K562 (cell line): ENCODE measurements around the gene ACSF2. TPM values are rescaled to one million over a fixed set of nuclear protein-coding genes. Genes with fewer than 3 reads are reported as not detected.

Source experiments
- BRD4 ChIP-seq: fragments of 200-600 bp; sonication (generic); IDR thresholded peaks from 2 replicates; pipeline ENCODE4 v1.6.1; 2017; ENCODE audit warnings: inconsistent platforms
- CGGBP1 ChIP-seq: fragments of 250-450 bp; sonication (Bioruptor Pico); IDR thresholded peaks from 2 replicates; pipeline ENCODE4 v1.9.0; 2021; ENCODE audit warnings: mild to moderate bottlenecking
- CXXC5 ChIP-seq: fragments of 250-450 bp; sonication (Bioruptor Pico); IDR thresholded peaks from 2 replicates; pipeline ENCODE4 v1.8.0; 2022; ENCODE audit warnings: inconsistent platforms, mild to moderate bottlenecking, moderate library complexity
- E2F8 ChIP-seq: fragments of 450-650 bp; IDR thresholded peaks from 2 replicates; pipeline ENCODE4 v1.7.1; 2018; ENCODE audit warnings: mild to moderate bottlenecking, low read depth; ENCODE audit not compliant: partially characterized antibody
- ETS2 ChIP-seq: IDR thresholded peaks from 2 replicates; pipeline ENCODE4 v1.6.1; 2016; ENCODE audit warnings: borderline replicate concordance, missing genetic modification characterization, mild to moderate bottlenecking, moderate library complexity, missing compliant biosample characterization; ENCODE audit not compliant: poor library complexity, severe bottlenecking
- KHSRP ChIP-seq: fragments of 450-650 bp; IDR thresholded peaks from 2 replicates; pipeline ENCODE4 v1.6.1; 2017
- PML ChIP-seq: IDR thresholded peaks from 2 replicates; pipeline ENCODE4 v1.6.1; 2012; ENCODE audit warnings: low read length, inconsistent platforms
- POLR2A ChIP-seq: fragments of 450-650 bp; conservative IDR thresholded peaks from 2 replicates; pipeline ENCODE4 v1.6.1; 2016
- SMAD4 ChIP-seq: fragments of 250-450 bp; sonication (Bioruptor Pico); conservative IDR thresholded peaks from 2 replicates; pipeline ENCODE4 v1.8.0; 2021; ENCODE audit warnings: inconsistent platforms, mild to moderate bottlenecking, moderate library complexity
- TCFL5 ChIP-seq: fragments of 250-450 bp; sonication (Bioruptor Pico); conservative IDR thresholded peaks from 2 replicates; pipeline ENCODE4 v1.6.1; 2021; ENCODE audit warnings: mild to moderate bottlenecking, moderate library complexity, matching md5 sums
- TEAD1 ChIP-seq, 2 experiments: fragments of 450-650 bp in 1 of 2; sonication (generic) in 1 of 2; formaldehyde crosslinking; IDR thresholded peaks; 2 replicates each; pipeline versions ENCODE4 v1.4.0 to v1.8.0; 2020 to 2022; ENCODE audit warnings: mild to moderate bottlenecking in 2 of 2, missing genetic modification reagents in 1 of 2
- TEAD2 ChIP-seq: fragments of 450-650 bp; IDR thresholded peaks from 2 replicates; pipeline ENCODE4 v1.6.1; 2016; ENCODE audit warnings: missing genetic modification characterization, control low read depth, missing compliant biosample characterization
- YY1 ChIP-seq, 3 experiments: IDR thresholded peaks; 2 replicates each; pipeline ENCODE4 v1.6.1; 2011; ENCODE audit warnings: low read length in 2 of 3, mild to moderate bottlenecking in 2 of 3, moderate library complexity in 2 of 3, borderline replicate concordance in 1 of 3, control low read depth in 1 of 3, low read depth in 1 of 3; ENCODE audit not compliant: insufficient read depth in 3 of 3, insufficient replicate concordance in 2 of 3, control insufficient read depth in 1 of 3, insufficient read length in 1 of 3; ENCODE audit errors: extremely low read depth in 1 of 3
- ZNF232 ChIP-seq: sonication (generic); formaldehyde crosslinking; IDR thresholded peaks from 2 replicates; pipeline ENCODE4 v1.8.0; 2022; ENCODE audit warnings: mild to moderate bottlenecking, missing genetic modification reagents
- ZNF318 ChIP-seq, 2 experiments: fragments of 450-650 bp; IDR thresholded peaks; 2 replicates each; pipeline ENCODE4 v1.6.1; 2016; ENCODE audit warnings: mild to moderate bottlenecking in 2 of 2, borderline replicate concordance in 1 of 2, low read depth in 1 of 2, moderate library complexity in 1 of 2
- ZSCAN32 ChIP-seq: fragments of 450-650 bp; formaldehyde crosslinking; IDR thresholded peaks from 2 replicates; pipeline ENCODE4 v1.4.0; 2020; ENCODE audit warnings: mild to moderate bottlenecking, moderate library complexity
- polyA plus RNA-seq, 8 experiments: library from polyadenylated mRNA; depleted of rRNA in 4 of 8; stranded (reverse) in 5 of 8; unstranded in 3 of 8; fragments of >200 nt; fragmentation: Nextera tagmentation in 2 of 8; fragmentation: Illumina TruSeq in 1 of 8; extraction: Ambion mirVana in 2 of 8; extraction: Trizol in 1 of 8; gene quantifications; 2 replicates each; pipeline versions ENCODE4 v1.2.1 to v1.2.3, GENCODE V29; 2011 to 2014; ENCODE audit warnings: inconsistent platforms in 1 of 8, missing spikeins in 1 of 8
- total RNA-seq, 7 experiments: library from RNA; depleted of rRNA in 6 of 7; stranded (reverse); fragments of >200 nt in 6 of 7; fragmentation: Illumina TruSeq in 2 of 7; extraction: Trizol in 2 of 7; gene quantifications; 2 replicates each; pipeline versions ENCODE4 v1.2.1 to v1.2.3, GENCODE V29; 2011 to 2021; ENCODE audit warnings: low replicate concordance in 1 of 7

The ACSF2 gene
- total and polyA plus RNA-seq, 9 of the 15 experiments (the other 6 are each of a cell fraction or from before 2014, with no cell fraction given), result 0.89 to 6.1 (median 3.5) TPM

- no peak for TF ChIP-seq ZNF318 (IDR thresholded peaks at IDR 0.05; ENCODE audit: borderline replicate concordance in 1 of 2, low read depth in 1 of 2)
- no peak for TF ChIP-seq ZSCAN32
- TF ChIP-seq TCFL5, result no peak
- no peak for TF ChIP-seq KHSRP
- TF ChIP-seq TEAD1 (CRISPR knock-in tag; IDR thresholded peaks at IDR 0.05), result peak in 1 of 2 experiments; percentile 91; a peak in 1 of 4 replicates
- peak; percentile 73; the same call in 1 of the 2 replicates for TF ChIP-seq SMAD4 (CRISPR knock-in tag)
- peak; percentile 90 for TF ChIP-seq CXXC5 (CRISPR knock-in tag)
- TF ChIP-seq ZNF232, result no peak
- peak in 2 of 3 experiments; percentile 67 to 71 for TF ChIP-seq YY1 (IDR thresholded peaks at IDR 0.05; ENCODE audit: borderline replicate concordance in 1 of 3, control insufficient read depth in 1 of 3, extremely low read depth in 1 of 3, insufficient read depth in 3 of 3, insufficient read length in 1 of 3, insufficient replicate concordance in 2 of 3, low read depth in 1 of 3, low read length in 2 of 3)
- peak; percentile 92 for TF ChIP-seq E2F8
- peak; percentile 92 for TF ChIP-seq POLR2A
- no peak for TF ChIP-seq CGGBP1 (CRISPR knock-in tag)
- no peak for TF ChIP-seq ETS2 (tag)
- peak; percentile 78 for TF ChIP-seq BRD4
- peak; percentile 79 for TF ChIP-seq PML
- no peak for TF ChIP-seq TEAD2 (tag)
Observed at GRCh38 chr17:50397111-50397918, 28.7 kb upstream of the ACSF2 start, which contains the start of gene LRRC59 (continued).
